ENCODE results near the gene CMSS1.

Gene CMSS1

DNA sequence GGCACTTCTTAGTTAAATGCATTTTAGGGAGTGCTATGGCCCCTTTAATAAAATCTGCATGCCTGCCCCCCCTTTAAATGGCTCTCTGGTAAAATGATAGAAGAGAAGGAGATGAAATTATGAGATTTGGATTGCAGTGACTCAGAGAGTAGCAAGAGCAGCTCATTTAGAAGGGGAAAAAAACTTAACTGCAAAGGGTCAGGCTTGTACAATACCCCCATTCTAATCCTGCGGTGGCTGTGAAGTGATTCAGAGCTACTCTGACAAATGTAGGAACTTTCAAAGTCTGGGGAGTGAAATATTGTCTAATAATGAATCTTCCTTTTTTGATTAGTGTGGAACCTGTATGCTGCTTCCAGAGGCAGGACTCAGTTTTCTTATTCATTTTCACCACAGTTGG lies 399.1 kb downstream of the CMSS1 start:
- H3K27ac ChIP-seq (ENCODE audit: low read depth, low read length): no peak overlapping the region
- H3K9ac ChIP-seq (ENCODE audit: low read length): no peak overlapping the region

GRCh38 chr3:100221159-100221558 lies 403.5 kb downstream of the CMSS1 start:
- Histone ChIP-seq H4K8ac (ENCODE audit: low read depth, low read length) (no peak overlapping the region), H2BK12ac (ENCODE audit: low read length) (no peak overlapping the region), H3K79me1 (ENCODE audit: low read length) (no peaks in the 10 kb centered on the region), H3K27ac (ENCODE audit: low read depth, low read length) (no peak overlapping the region), H2BK5ac (ENCODE audit: low read depth, low read length, poor library complexity) (no peak overlapping the region), H3K4me3 (ENCODE audit: low read depth, low read length) (no peak overlapping the region), H3K27me3 (ENCODE audit: insufficient read depth, low read length) (no peaks in the 10 kb centered on the region), H3K79me2 (ENCODE audit: control insufficient read depth, insufficient read depth, low read length, poor library complexity) (no peaks in the 10 kb centered on the region), H3K18ac (ENCODE audit: low read length) (no peak overlapping the region), H3K36me3 (ENCODE audit: control insufficient read depth in 1 of 2, insufficient read depth in 2 of 2, low read length in 2 of 2) (no peaks in the 10 kb centered on the region), H4K12ac (ENCODE audit: low read depth, low read length) (no peak overlapping the region), H4K91ac (ENCODE audit: low read depth, low read length) (no peak overlapping the region), H2AK5ac (ENCODE audit: low read length) (no peak overlapping the region), H3K23ac (ENCODE audit: low read length) (no peak overlapping the region), H3K4ac (ENCODE audit: low read depth, low read length) (no peak overlapping the region), H3K4me1 (ENCODE audit: control insufficient read depth in 1 of 2, insufficient read depth in 2 of 2, low read length in 2 of 2) (no peaks in the 10 kb centered on the region), H2BK120ac (ENCODE audit: insufficient read depth, low read length, poor library complexity) (no peak overlapping the region), H3K4me2 (ENCODE audit: low read length) (no peak overlapping the region), H3K9me3 (ENCODE audit: insufficient read depth, low read depth, low read length) (no peaks in the 10 kb centered on the region), H3K14ac (ENCODE audit: low read length) (no peak overlapping the region), H3K9ac (ENCODE audit: low read length) (no peak overlapping the region), H2AFZ (ENCODE audit: insufficient read depth, low read length, poor library complexity) (no peak overlapping the region)
- no CpG with 5 or more reads among the region's 1 CpG for WGBS (ENCODE audit: extremely low coverage, insufficient coverage, insufficient read length)
- no peak for DNase-seq

More for the DNA sequence above, 399.1 kb downstream of the CMSS1 start:
- no peaks in the 10 kb centered on the region for H3K79me1 ChIP-seq (ENCODE audit: low read length)
- no peak overlapping the region for H2AFZ ChIP-seq (ENCODE audit: insufficient read depth, low read length, poor library complexity)
- H4K91ac ChIP-seq (ENCODE audit: low read depth, low read length): no peak overlapping the region
- H3K36me3 ChIP-seq (ENCODE audit: control insufficient read depth in 1 of 2, insufficient read depth in 2 of 2, low read length in 2 of 2): no peaks in the 10 kb centered on the region
- H2AK5ac ChIP-seq (ENCODE audit: low read length): no peak overlapping the region
- H3K4me3 ChIP-seq (ENCODE audit: low read depth, low read length): no peak overlapping the region
- H3K9me3 ChIP-seq (ENCODE audit: insufficient read depth, low read depth, low read length): no peaks in the 10 kb centered on the region
- H3K18ac ChIP-seq (ENCODE audit: low read length): no peak overlapping the region
- H3K79me2 ChIP-seq (ENCODE audit: control insufficient read depth, insufficient read depth, low read length, poor library complexity): no peaks in the 10 kb centered on the region
- no peak overlapping the region for H3K4me2 ChIP-seq (ENCODE audit: low read length)
- H3K23ac ChIP-seq (ENCODE audit: low read length): no peak overlapping the region
- no peak overlapping the region for H4K8ac ChIP-seq (ENCODE audit: low read depth, low read length)
- H3K4me1 ChIP-seq (ENCODE audit: control insufficient read depth in 1 of 2, insufficient read depth in 2 of 2, low read length in 2 of 2): no peaks in the 10 kb centered on the region
- WGBS (ENCODE audit: extremely low coverage, insufficient coverage, insufficient read length): no CpG with 5 or more reads among the region's 1 CpG
- no peak overlapping the region for H2BK120ac ChIP-seq (ENCODE audit: insufficient read depth, low read length, poor library complexity)
- no peak overlapping the region for H2BK5ac ChIP-seq (ENCODE audit: low read depth, low read length, poor library complexity)
- H3K4ac ChIP-seq (ENCODE audit: low read depth, low read length): no peak overlapping the region
- no peak overlapping the region for H3K14ac ChIP-seq (ENCODE audit: low read length)
- H4K12ac ChIP-seq (ENCODE audit: low read depth, low read length): no peak overlapping the region
- H2BK12ac ChIP-seq (ENCODE audit: low read length): no peak overlapping the region
- DNase-seq: no peak
- H3K27me3 ChIP-seq (ENCODE audit: insufficient read depth, low read length): no peaks in the 10 kb centered on the region

DNA sequence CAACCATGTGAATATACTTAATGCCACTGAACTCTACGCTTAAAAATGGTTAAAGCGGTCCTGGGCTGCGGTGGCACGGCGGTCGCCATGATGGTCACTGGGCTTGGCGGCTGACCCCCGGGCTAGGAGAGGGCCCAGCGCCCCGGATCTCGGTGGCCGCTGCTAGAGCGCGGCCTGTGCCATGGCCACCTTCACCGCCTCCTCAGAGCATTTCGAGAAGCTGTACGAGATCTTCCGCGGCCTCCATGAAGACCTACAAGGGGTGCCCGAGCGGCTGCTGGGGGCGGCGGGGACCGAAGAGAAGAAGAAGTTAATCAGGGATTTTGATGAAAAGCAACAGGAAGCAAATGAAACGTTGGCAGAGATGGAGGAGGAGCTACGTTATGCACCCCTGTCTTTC lies 407.5 kb downstream of the CMSS1 start:
- H3K4me1 ChIP-seq (ENCODE audit: control insufficient read depth in 1 of 2, insufficient read depth in 2 of 2, low read length in 2 of 2): no peaks in the 10 kb centered on the region
- no CpG with 5 or more reads among the region's 26 CpGs for WGBS (ENCODE audit: extremely low coverage, insufficient coverage, insufficient read length)
- no peaks in the 10 kb centered on the region for H3K9me3 ChIP-seq (ENCODE audit: insufficient read depth, low read depth, low read length)
- no peak overlapping the region for H4K91ac ChIP-seq (ENCODE audit: low read depth, low read length)
- no peak overlapping the region for H2BK12ac ChIP-seq (ENCODE audit: low read length)
- H3K27me3 ChIP-seq (ENCODE audit: insufficient read depth, low read length): no peaks in the 10 kb centered on the region
- no peak overlapping the region for H3K18ac ChIP-seq (ENCODE audit: low read length)
- H3K23ac ChIP-seq (ENCODE audit: low read length): no peak overlapping the region
- H2BK120ac ChIP-seq (ENCODE audit: insufficient read depth, low read length, poor library complexity): no peak overlapping the region
- no peak overlapping the region for H3K14ac ChIP-seq (ENCODE audit: low read length)
- no peak overlapping the region for H2BK5ac ChIP-seq (ENCODE audit: low read depth, low read length, poor library complexity)
- H3K36me3 ChIP-seq (ENCODE audit: control insufficient read depth in 1 of 2, insufficient read depth in 2 of 2, low read length in 2 of 2): no peaks in the 10 kb centered on the region
- no peak overlapping the region for H3K4me2 ChIP-seq (ENCODE audit: low read length)
- H3K9ac ChIP-seq (ENCODE audit: low read length): no peak overlapping the region
- H4K12ac ChIP-seq (ENCODE audit: low read depth, low read length): no peak overlapping the region
- DNase-seq: no peak
- no peak overlapping the region for H2AFZ ChIP-seq (ENCODE audit: insufficient read depth, low read length, poor library complexity)
- H3K79me2 ChIP-seq (ENCODE audit: control insufficient read depth, insufficient read depth, low read length, poor library complexity): no peaks in the 10 kb centered on the region
- no peaks in the 10 kb centered on the region for H3K79me1 ChIP-seq (ENCODE audit: low read length)
- H3K4me3 ChIP-seq (ENCODE audit: low read depth, low read length): no peak overlapping the region
- H3K4ac ChIP-seq (ENCODE audit: low read depth, low read length): no peak overlapping the region
- H2AK5ac ChIP-seq (ENCODE audit: low read length): no peak overlapping the region
- no peak overlapping the region for H3K27ac ChIP-seq (ENCODE audit: low read depth, low read length)
- no peak overlapping the region for H4K8ac ChIP-seq (ENCODE audit: low read depth, low read length)

GRCh38 chr3:100225883-100226282 lies 408.2 kb downstream of the CMSS1 start:
- Histone ChIP-seq H3K36me3 (ENCODE audit: control insufficient read depth in 1 of 2, insufficient read depth in 2 of 2, low read length in 2 of 2) (no peaks in the 10 kb centered on the region), H3K27me3 (ENCODE audit: insufficient read depth, low read length) (no peaks in the 10 kb centered on the region), H3K23ac (ENCODE audit: low read length) (no peak overlapping the region), H4K91ac (ENCODE audit: low read depth, low read length) (no peak overlapping the region), H3K79me2 (ENCODE audit: control insufficient read depth, insufficient read depth, low read length, poor library complexity) (no peaks in the 10 kb centered on the region), H3K4me3 (ENCODE audit: low read depth, low read length) (no peak overlapping the region), H2BK5ac (ENCODE audit: low read depth, low read length, poor library complexity) (no peak overlapping the region), H4K12ac (ENCODE audit: low read depth, low read length) (no peak overlapping the region), H3K9me3 (ENCODE audit: insufficient read depth, low read depth, low read length) (no peaks in the 10 kb centered on the region), H3K14ac (ENCODE audit: low read length) (no peak overlapping the region), H2AK5ac (ENCODE audit: low read length) (no peak overlapping the region), H3K79me1 (ENCODE audit: low read length) (no peaks in the 10 kb centered on the region), H3K18ac (ENCODE audit: low read length) (no peak overlapping the region), H4K8ac (ENCODE audit: low read depth, low read length) (no peak overlapping the region), H3K4me2 (ENCODE audit: low read length) (no peak overlapping the region), H3K4ac (ENCODE audit: low read depth, low read length) (no peak overlapping the region), H2BK120ac (ENCODE audit: insufficient read depth, low read length, poor library complexity) (no peak overlapping the region), H3K27ac (ENCODE audit: low read depth, low read length) (no peak overlapping the region), H3K9ac (ENCODE audit: low read length) (no peak overlapping the region), H2BK12ac (ENCODE audit: low read length) (no peak overlapping the region), H2AFZ (ENCODE audit: insufficient read depth, low read length, poor library complexity) (no peak overlapping the region), H3K4me1 (ENCODE audit: control insufficient read depth in 1 of 2, insufficient read depth in 2 of 2, low read length in 2 of 2) (no peaks in the 10 kb centered on the region)
- WGBS (ENCODE audit: extremely low coverage, insufficient coverage, insufficient read length): no CpG with 5 or more reads among the region's 8 CpGs
- DNase-seq: no peak
